ENCODE data around the gene PPARD. TPM values are rescaled to one million over a fixed set of nuclear protein-coding genes. Genes with fewer than 3 reads are reported as not detected.
"Not testable (repeated sequence)": the region's sequence is repeated elsewhere in the genome, so short reads cannot be mapped to it uniquely, and the experiment has no call there.

PPARD gene
- total RNA-seq, 4 donors from 2014 or later: 17.0 to 42.8 (median 28.2) TPM

- peaks cover 3 to 21% (median 4%) of the 10 kb centered on the region in 3 donors for H3K4me1 ChIP-seq
- TF ChIP-seq CTCF (IDR thresholded peaks at IDR 0.05): no peak
- no peak for TF ChIP-seq POLR2A (IDR thresholded peaks at IDR 0.05)
- peaks cover 6 to 60% (median 26%) of the 10 kb centered on the region in 3 donors for H3K36me3 ChIP-seq
- no peak for DNase-seq
- no peak overlapping the region for H3K27ac ChIP-seq
- intact Hi-C loops (cut with DNase I): no loop called here
- WGBS, 2 donors: 93 to 96% methylated on average over 2 of the region's 2 CpGs
- no peaks in the 10 kb centered on the region for H3K27me3 ChIP-seq
- no peaks in the 10 kb centered on the region for H3K9me3 ChIP-seq
- no peak overlapping the region for H3K4me3 ChIP-seq
Observed at GRCh38 chr6:35320031-35320410, 22.3 kb upstream of the PPARD start.

GRCh38 chr6:35321091-35321490, 21.3 kb upstream of the PPARD start:
- intact Hi-C loops (cut with DNase I): no loop called here
- H3K27me3 ChIP-seq: no peaks in the 10 kb centered on the region
- no peak for TF ChIP-seq CTCF (IDR thresholded peaks at IDR 0.05)
- TF ChIP-seq POLR2A (IDR thresholded peaks at IDR 0.05): no peak
- H3K27ac ChIP-seq: no peak overlapping the region
- peaks cover 6 to 65% (median 26%) of the 10 kb centered on the region in 3 donors for H3K36me3 ChIP-seq
- no peak for DNase-seq
- no peak overlapping the region for H3K4me3 ChIP-seq
- no peaks in the 10 kb centered on the region for H3K9me3 ChIP-seq
- peaks cover 3 to 21% (median 4%) of the 10 kb centered on the region in 3 donors for H3K4me1 ChIP-seq
- 90 to 94% methylated on average over 3 to 8 of the region's 8 CpGs for WGBS, 2 donors

GRCh38 chr6:35327349-35328027, 14.9 kb upstream of the PPARD start:
- Histone ChIP-seq H3K36me3 (peaks cover 0 to 27% (median 6%) of the 10 kb centered on the region in 3 donors), H3K27me3 (no peaks in the 10 kb centered on the region), H3K4me3 (no peak overlapping the region), H3K4me1 (peaks cover 0 to 16% (median 0%) of the 10 kb centered on the region in 3 donors), H3K9me3 (no peaks in the 10 kb centered on the region), H3K27ac (no peak overlapping the region)
- TF ChIP-seq POLR2A (IDR thresholded peaks at IDR 0.05): no peak
- peak; percentile 26 to 61 (median 46) for TF ChIP-seq CTCF (IDR thresholded peaks at IDR 0.05)
- 34 to 53% methylated on average over 5 to 6 of the region's 7 CpGs for WGBS, 2 donors
- no peak for DNase-seq
- intact Hi-C loops (cut with DNase I): no loop called here

- DNase-seq: no peak
- H3K4me1 ChIP-seq: peaks cover 0 to 21% (median 0%) of the 10 kb centered on the region in 3 donors
- intact Hi-C loops (cut with DNase I): no loop called here
Observed at GRCh38 chr6:35328108-35328723, 14.1 kb upstream of the PPARD start.

GRCh38 chr6:35328965-35329364, 13.4 kb upstream of the PPARD start:
- H3K27ac ChIP-seq; intact Hi-C loops (cut with DNase I); H3K9me3 ChIP-seq; H3K27me3 ChIP-seq; H3K4me3 ChIP-seq; DNase-seq: not testable (repeated sequence)
- WGBS, 2 donors: 90 to 93% methylated on average over 8 of the region's 8 CpGs
- Histone ChIP-seq H3K36me3 (peaks cover 0 to 13% (median 0%) of the 10 kb centered on the region in 3 donors), H3K4me1 (peaks cover 0 to 21% (median 0%) of the 10 kb centered on the region in 3 donors)

More at GRCh38 chr6:35328108-35328723, 14.1 kb upstream of the PPARD start:
- TF ChIP-seq POLR2A (IDR thresholded peaks at IDR 0.05) (no peak), CTCF (IDR thresholded peaks at IDR 0.05) (no peak)
- no peak overlapping the region for H3K4me3 ChIP-seq
- peaks cover 0 to 19% (median 5%) of the 10 kb centered on the region in 3 donors for H3K36me3 ChIP-seq
- no peaks in the 10 kb centered on the region for H3K27me3 ChIP-seq
- no peak overlapping the region for H3K27ac ChIP-seq
- no peaks in the 10 kb centered on the region for H3K9me3 ChIP-seq
- 83 to 100% methylated on average over 1 of the region's 1 CpG for WGBS, 2 donors
